Ovary (tissue), 9 donors: ENCODE results near the gene SIX1. TPM values are rescaled to one million over a fixed set of nuclear protein-coding genes. Genes with fewer than 3 reads are reported as not detected.

Experiments used
- DNase-seq, 5 donors: peaks; one replicate each; pipeline ENCODE4 v3.0.0-alpha.2; 2019 to 2020
- H3K27ac ChIP-seq, 2 donors: fragments of 200-600 bp; one replicate each; pipeline versions ENCODE4 v1.5.1 to v1.8.0; 2019 to 2022
- H3K27me3 ChIP-seq: fragments of 200-600 bp; one replicate; pipeline ENCODE4 v1.8.0; 2022
- H3K36me3 ChIP-seq: fragments of 200-600 bp; sonication (generic); one replicate; pipeline ENCODE4 v1.5.1; 2019
- H3K4me1 ChIP-seq: one replicate; pipeline ENCODE4 v1.8.1; 2013; ENCODE audit warnings: mild to moderate bottlenecking, moderate library complexity; ENCODE audit not compliant: insufficient read depth
- H3K4me3 ChIP-seq: fragments of 200-600 bp; sonication (generic); one replicate; pipeline ENCODE4 v1.5.1; 2017
- H3K9me3 ChIP-seq, 2 donors: fragments of 200-600 bp in 1 of 2; sonication (generic) in 1 of 2; one replicate each; pipeline versions ENCODE4 v1.5.1 to v1.8.1; 2013 to 2019; ENCODE audit warnings: mild to moderate bottlenecking in 1 of 2, moderate library complexity in 1 of 2
- EP300 ChIP-seq: sonication (generic); formaldehyde crosslinking; IDR thresholded peaks from one replicate; pipeline ENCODE4 v1.6.1; 2017; ENCODE audit warnings: antibody characterized with exemption
- POLR2A ChIP-seq: fragments of 450-650 bp; IDR thresholded peaks from one replicate; pipeline ENCODE4 v1.6.1; 2017; ENCODE audit warnings: antibody characterized with exemption, mild to moderate bottlenecking, moderate library complexity
- WGBS, 3 donors: extraction: QIAGEN DNeasy Blood & Tissue Kit in 1 of 3; methylation state at CpG; one replicate each; pipeline versions ENCODE4 v1.1.5 to v1.1.7; 2013 to 2017; 5-methylcytosine and 5-hydroxymethylcytosine counted together
- intact Hi-C, 4 donors: fragments of 100-400 bp; cut with DNase I; formaldehyde crosslinking; loops; one replicate each; pipeline versions ENCODE4 v1.11.0 to v1.15.1; 2022 to 2023
- polyA plus RNA-seq, 2 donors: library from polyadenylated mRNA; stranded (reverse); fragments of 200-250 nt in 1 of 2; fragments of 350-450 nt in 1 of 2; fragmentation: Illumina TruSeq in 1 of 2; extraction: RNeasy Lipid Tissue Mini Kit (QIAGEN cat#74804) in 1 of 2; gene quantifications; one replicate each; pipeline ENCODE4 v1.2.3, GENCODE V29; 2013 to 2014
- total RNA-seq, 7 donors: library from RNA; depleted of rRNA in 2 of 7; stranded (reverse); fragments of >200 nt in 2 of 7; fragmentation: NEBNext Ultra II Directional in 3 of 7; extraction: Animal tissue kit (Norgen Biotek cat#: 25700) in 3 of 7; gene quantifications; one replicate each; pipeline versions ENCODE4 v1.1.0 to v1.2.4, GENCODE V29; 2016 to 2023
- TF ChIP-seq, protein P1 (sequence below), 3 donors: fragments of 450-650 bp in 2 of 3; fragments of 200-600 bp in 1 of 3; IDR thresholded peaks; one replicate each; pipeline versions ENCODE4 v1.5.1 to v1.8.0; 2016 to 2022; ENCODE audit warnings: antibody characterized with exemption in 3 of 3, mild to moderate bottlenecking in 1 of 3
- donor health status: DM: no; HTN: no; CAD: no; lungs with moderate emphysema.
- donor health status: DM: no; HTN: no; CAD: no.
- donor health status: Bipolar disorder and iron deficiency.
- donor health status: DM: yes; HTN: yes; CAD: no.
- donor health status: DM: no; HTN: no; CAD: no.
- donor health status: DM: yes; HTN: yes; CAD: no.

Gene SIX1
- total and polyA plus RNA-seq, 9 donors, result 0.06 to 0.92 (median 0.19) TPM; not detected in 1

DNA sequence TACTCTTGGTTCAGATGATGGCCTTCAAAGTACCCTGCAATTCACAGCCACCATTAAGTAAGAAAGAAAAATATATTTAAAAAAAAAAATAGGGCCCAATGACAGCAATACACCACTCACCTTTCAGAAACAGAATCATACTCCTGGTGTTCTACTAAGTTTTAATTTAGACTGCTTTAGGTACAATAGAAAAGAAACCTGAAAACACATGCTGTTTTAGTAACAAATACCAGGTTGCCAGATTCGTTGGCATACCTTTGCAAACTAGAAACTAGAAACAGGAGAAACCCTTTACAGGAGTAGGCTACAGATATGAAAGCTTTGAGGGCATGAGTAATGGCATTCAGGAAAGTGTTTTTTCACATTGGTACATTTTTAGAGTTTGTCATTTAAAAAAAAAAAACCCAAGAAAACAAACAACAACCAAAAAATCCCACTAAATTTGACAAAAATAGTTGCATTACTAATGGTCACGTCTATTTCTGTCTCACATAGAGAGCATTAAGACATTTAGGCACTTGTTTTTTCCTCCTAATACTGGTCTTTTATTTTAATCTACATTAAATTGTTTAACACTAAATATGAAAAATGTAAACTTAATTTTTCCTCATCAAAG, 4.0 kb downstream of the SIX1 start:
- no peak for DNase-seq
- no peak overlapping the region for H3K4me3 ChIP-seq
- peaks cover 8% of the 10 kb centered on the region for H3K27me3 ChIP-seq
- intact Hi-C loops, result no loop called here
- peaks cover 9% of the 10 kb centered on the region for H3K4me1 ChIP-seq
- H3K27ac ChIP-seq, result no peak overlapping the region
- TF ChIP-seq EP300 (no peak), POLR2A (no peak)
- TF ChIP-seq, protein P1, sequence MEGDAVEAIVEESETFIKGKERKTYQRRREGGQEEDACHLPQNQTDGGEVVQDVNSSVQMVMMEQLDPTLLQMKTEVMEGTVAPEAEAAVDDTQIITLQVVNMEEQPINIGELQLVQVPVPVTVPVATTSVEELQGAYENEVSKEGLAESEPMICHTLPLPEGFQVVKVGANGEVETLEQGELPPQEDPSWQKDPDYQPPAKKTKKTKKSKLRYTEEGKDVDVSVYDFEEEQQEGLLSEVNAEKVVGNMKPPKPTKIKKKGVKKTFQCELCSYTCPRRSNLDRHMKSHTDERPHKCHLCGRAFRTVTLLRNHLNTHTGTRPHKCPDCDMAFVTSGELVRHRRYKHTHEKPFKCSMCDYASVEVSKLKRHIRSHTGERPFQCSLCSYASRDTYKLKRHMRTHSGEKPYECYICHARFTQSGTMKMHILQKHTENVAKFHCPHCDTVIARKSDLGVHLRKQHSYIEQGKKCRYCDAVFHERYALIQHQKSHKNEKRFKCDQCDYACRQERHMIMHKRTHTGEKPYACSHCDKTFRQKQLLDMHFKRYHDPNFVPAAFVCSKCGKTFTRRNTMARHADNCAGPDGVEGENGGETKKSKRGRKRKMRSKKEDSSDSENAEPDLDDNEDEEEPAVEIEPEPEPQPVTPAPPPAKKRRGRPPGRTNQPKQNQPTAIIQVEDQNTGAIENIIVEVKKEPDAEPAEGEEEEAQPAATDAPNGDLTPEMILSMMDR (IDR thresholded peaks at IDR 0.05), result no peak
- H3K36me3 ChIP-seq, result no peaks in the 10 kb centered on the region
- WGBS, 3 donors, result 47 to 49% (median 48%) methylated on average over 2 of the region's 2 CpGs
- H3K9me3 ChIP-seq, result no peaks in the 10 kb centered on the region

DNA sequence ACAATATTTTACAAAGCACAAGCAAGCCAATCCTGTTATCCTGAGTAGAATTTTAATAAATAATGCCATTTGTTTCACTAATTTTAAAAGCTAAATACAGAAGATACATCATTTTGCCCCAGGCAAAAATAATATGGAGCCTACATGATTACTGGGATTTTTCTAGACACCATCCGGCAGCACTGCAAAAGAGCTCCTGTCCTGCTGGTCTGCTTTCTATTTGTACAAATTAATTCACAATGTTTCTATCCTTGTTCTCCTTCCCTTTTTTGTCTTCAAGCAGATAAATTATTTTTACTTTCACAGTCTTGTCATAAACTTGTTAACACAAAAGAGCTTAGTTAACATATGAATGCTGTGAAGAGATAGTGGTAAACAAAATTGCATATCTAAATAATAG, 4.6 kb downstream of the SIX1 start:
- intact Hi-C loops, result no loop called here
- no peaks in the 10 kb centered on the region for H3K9me3 ChIP-seq
- H3K4me1 ChIP-seq, result peaks cover 9% of the 10 kb centered on the region
- H3K36me3 ChIP-seq, result no peaks in the 10 kb centered on the region
- TF ChIP-seq, protein P1 (IDR thresholded peaks at IDR 0.05), result no peak
- TF ChIP-seq POLR2A, result no peak
- TF ChIP-seq EP300, result no peak
- H3K27me3 ChIP-seq, result peaks cover 8% of the 10 kb centered on the region
- 66 to 75% (median 69%) methylated on average over 1 of the region's 1 CpG for WGBS, 3 donors
- H3K4me3 ChIP-seq, result no peak overlapping the region
- H3K27ac ChIP-seq, result no peak overlapping the region
- no peak for DNase-seq

DNA sequence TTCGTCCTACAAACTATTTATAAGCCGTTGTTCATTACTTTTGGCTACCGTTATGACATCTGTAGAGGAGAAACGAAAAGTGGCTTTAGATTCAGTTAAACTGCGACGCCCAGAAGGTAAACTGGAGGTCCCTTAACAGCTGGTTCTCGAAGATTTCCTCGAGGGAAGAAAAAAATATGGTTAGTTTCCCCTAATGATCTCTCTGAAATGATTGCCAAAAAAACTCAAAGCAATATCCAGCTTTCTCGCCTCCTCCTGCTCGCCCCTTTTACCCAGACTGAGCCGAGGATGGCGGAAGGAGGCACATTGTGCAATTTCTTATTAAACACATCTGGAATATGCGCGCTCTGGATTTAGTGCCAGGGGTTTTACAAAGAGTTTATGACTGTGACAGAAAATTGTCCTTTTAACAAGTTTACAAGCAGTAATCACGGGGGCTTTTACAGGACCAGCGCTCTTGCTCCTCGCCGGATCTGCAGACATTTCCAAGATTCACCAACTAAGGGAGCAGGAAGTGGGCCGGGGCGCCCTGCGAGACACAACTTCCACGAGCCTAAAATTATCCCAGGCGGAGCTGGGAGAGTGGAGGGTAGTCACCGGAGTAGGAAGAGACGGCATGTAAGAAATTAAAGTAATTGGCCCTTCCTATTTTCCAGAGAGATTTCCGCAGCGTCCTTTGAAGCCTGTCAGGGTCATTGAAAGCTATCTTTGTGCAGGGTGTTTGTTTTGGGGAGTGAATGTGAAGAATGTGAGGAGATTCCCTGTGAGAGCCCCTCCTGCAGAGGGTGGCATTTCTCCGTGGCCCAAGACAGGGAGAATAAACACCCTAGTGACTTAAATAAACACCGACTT, 5.6 kb downstream of the SIX1 start:
- 14 to 17% (median 16%) methylated on average over 29 of the region's 29 CpGs for WGBS, 3 donors
- no peak for DNase-seq

GRCh38 chr14:60643141-60643462, 6.2 kb downstream of the SIX1 start:
- DNase-seq, result no peak
- Histone ChIP-seq H3K36me3 (no peaks in the 10 kb centered on the region), H3K27me3 (peaks cover 8% of the 10 kb centered on the region), H3K4me3 (no peak overlapping the region), H3K4me1 (peaks cover 1% of the 10 kb centered on the region), H3K27ac (no peak overlapping the region), H3K9me3 (no peaks in the 10 kb centered on the region)
- TF ChIP-seq, protein P1 (IDR thresholded peaks at IDR 0.05), result no peak
- no peak for TF ChIP-seq EP300
- no peak for TF ChIP-seq POLR2A
- intact Hi-C loops, result no loop called here
- WGBS, 3 donors, result 7 to 11% (median 8%) methylated on average over 16 of the region's 16 CpGs

More for the DNA sequence above, 5.6 kb downstream of the SIX1 start:
- TF ChIP-seq EP300, result no peak
- TF ChIP-seq, protein P1 (IDR thresholded peaks at IDR 0.05), result no peak
- TF ChIP-seq POLR2A, result no peak
- Histone ChIP-seq H3K27ac (no peak overlapping the region), H3K4me1 (peaks cover 6% of the 10 kb centered on the region), H3K9me3 (no peaks in the 10 kb centered on the region), H3K4me3 (no peak overlapping the region), H3K36me3 (no peaks in the 10 kb centered on the region), H3K27me3 (peaks cover 8% of the 10 kb centered on the region)
- intact Hi-C loops, result no loop called here
